Lung microvascular endothelial cell (primary cell): ENCODE measurements around the gene BRINP2. TPM values are rescaled to one million over a fixed set of nuclear protein-coding genes. Genes with fewer than 3 reads are reported as not detected.
A peak's percentile ranks its signal among the peaks of the same experiment; 100 is the strongest.

ENCODE experiments used
- DNase-seq, 2 donors: peaks; one replicate each; pipeline versions ENCODE4 v3.0.0 to v3.0.0-alpha.2; 2010; ENCODE audit warnings: low read depth in 2 of 2
- total RNA-seq: library from RNA; depleted of rRNA; stranded (reverse); fragments of >200 nt; gene quantifications from 2 replicates; pipeline ENCODE4 v1.2.1, GENCODE V29; 2014

The BRINP2 gene
- total RNA-seq, 1 donor from 2014 or later, result not detected

GRCh38 chr1:177165069-177165439, 5.7 kb upstream of the BRINP2 start:
- DNase-seq, result no peak

DNA sequence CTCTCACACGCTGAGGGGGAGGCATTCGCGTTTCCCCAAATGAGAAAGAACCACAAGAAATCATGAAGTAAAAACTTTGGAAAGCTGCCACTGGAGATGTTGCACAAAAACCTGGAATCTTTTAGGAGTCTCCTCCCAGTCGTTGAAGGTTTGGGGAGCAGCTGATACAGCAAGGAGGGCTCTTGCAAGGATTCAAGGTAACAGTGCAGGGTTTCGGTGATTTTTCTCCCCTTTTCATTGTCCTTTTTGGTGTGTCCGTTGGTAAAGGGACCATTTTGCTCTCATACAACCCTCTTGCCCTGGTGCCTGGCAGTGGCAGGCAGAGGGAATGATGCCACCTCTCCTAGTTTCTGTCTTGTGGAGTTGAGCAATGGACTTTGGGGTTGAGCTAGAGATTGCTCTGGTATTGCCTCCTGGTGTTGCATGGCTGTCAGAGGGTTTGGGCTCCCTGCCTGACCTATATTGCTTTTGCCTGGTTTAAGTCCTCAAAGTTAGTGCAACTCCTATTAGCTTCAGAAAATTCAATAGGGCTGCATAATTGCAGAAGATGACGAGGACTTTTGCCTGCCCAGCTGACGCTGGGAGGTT, 872 bp downstream of the BRINP2 start:
- DNase-seq, result no peak

DNA sequence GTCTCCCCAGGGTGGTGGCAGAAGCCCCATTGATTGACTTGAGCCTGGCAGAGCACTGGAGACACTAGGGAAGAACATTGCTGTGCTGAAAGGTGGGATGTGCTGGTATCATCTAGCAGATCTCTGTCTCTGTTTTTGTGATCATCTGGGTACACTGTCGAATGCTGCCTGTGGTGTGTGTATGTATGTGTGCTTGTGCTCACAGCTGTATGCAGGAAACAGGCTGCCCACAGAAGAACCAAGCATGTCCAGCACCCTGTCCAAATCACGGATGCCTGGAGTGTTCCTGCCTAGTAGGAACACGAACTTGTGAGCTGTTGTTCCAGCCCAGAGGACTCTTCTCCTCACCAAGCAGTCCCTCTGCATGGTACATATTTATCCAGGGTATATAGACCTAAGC, 1.5 kb downstream of the BRINP2 start:
- DNase-seq, result no peak

DNA sequence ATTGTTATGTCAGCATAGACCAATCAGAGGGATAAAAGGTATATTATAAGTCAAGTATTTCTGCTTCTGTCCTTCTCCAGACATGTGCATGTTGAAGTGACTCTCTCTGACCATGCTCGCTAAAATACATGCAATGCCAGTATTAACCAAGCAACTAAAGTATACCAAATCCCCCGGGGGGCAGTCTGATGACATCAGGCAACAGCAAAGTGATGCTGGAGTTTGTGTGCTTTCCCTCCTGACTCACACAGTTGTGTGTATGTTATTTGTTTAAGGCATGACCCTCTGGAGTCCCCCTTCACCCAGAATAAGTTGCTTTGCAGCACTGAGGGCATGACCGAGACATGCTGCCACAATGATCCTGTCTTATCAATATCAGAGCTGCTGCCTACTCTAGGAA, 2.1 kb downstream of the BRINP2 start:
- DNase-seq, result no peak

DNA sequence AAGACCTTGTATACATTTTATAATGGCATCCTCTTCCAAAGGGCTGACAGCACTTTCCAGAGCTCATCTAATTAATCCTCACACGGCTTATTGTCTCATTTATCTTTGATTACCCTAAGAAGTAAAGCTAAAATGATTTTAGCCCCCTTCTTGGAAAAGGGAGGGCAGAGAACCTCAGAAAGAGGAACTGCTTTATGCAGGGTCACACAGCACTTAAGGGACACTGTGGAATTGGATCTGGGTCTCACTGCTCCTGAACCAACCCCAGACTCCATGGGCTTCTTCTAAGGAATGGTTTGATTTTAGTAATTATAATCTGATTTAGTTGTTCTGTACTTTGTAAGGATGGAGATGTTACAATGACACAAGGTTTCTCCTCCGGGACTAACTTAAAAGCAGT, 3.2 kb downstream of the BRINP2 start:
- DNase-seq, result no peak

- no peak for DNase-seq
Measured at GRCh38 chr1:177174921-177175634, 4.3 kb downstream of the BRINP2 start.

DNA sequence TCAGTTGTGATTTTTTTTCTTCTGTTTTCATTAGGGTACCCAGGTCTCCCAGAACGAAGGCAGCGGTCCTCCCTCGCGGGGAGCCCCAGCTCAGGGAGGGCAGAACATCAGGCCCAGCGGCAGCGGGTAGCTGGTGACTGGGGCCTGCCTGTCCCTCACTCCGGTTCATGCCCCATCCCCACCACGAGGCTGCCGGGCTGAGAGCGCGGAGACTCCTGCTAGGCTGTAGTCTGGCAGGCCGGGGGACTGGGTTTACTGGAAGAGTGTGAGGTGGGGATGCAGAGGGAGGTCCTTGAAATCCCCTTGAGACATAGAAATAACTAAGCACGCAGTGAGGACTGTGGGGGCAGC, 10.5 kb downstream of the BRINP2 start:
- DNase-seq, result no peak

- peak; percentile 28 to 41 for DNase-seq
Measured at GRCh38 chr1:177181631-177182291, 11.0 kb downstream of the BRINP2 start.

DNA sequence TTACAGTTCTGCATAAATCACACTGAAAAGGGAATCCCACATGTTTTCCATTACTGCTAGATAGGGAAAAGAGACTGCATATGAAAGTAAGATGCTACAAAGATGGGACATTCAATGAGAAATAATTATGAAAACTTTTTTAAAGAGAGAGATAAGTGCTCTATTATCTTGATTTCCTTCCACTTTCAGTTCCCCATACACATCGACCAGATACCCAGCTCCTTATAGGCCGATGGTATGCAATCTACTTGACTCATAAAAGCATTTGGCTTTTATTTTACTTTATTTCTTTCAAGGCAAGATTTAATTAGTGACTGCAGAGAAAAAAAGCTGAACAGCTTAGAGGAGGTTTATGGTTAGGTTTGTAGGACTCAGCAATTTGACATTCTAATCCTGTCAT, 13.1 kb downstream of the BRINP2 start:
- DNase-seq, result no peak

DNA sequence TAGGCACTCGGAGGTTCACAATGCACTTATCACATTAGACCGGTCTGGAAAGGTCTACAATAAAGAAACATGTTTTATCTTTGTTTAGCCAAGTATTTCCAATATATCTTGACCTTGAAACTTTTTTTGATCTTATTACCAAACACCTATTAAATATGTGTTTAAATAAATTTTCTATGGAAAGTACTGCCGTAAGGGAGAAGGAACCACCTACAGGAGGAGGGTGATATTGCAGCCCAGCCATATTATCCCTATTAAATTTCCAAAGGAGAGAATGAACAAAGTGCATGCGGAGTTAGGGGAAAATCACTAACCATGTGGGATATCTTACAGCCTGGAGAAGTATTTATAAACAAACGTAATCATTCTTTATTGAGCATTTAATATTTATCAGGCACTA, 14.5 kb downstream of the BRINP2 start:
- DNase-seq, result peak; percentile 32 to 33

GRCh38 chr1:177186639-177187038, 15.9 kb downstream of the BRINP2 start:
- no peak for DNase-seq

GRCh38 chr1:177190308-177190970, 19.7 kb downstream of the BRINP2 start:
- DNase-seq, result no peak

- no peak for DNase-seq
Measured at GRCh38 chr1:177198243-177198642, 27.5 kb downstream of the BRINP2 start.

GRCh38 chr1:177200290-177200689, 29.5 kb downstream of the BRINP2 start:
- DNase-seq, result no peak

DNA sequence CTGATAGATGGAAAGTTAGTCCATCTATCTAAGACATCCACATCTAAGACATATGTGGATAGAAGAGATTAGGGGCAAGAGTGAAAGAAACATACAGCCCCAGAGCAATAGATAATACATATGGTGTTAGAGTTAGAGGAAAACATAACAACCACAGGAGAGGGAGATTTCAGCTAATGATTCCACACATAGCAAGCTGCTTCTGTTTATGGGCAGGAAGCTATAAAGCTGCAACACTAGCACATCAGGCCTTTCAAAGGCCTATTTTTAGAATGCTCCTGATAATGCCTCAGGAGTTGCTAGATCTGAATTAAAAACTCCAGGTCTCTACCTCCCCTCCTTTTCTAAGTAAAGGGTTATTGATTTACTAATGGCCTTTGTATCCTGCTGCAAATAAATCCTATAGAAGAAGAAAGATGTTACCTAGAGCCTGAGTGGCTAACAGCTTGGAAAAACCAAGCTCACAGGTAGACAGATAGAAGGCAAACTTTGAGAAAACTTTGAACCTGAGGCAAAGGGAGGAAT, 36.1 kb downstream of the BRINP2 start:
- DNase-seq, result no peak

GRCh38 chr1:177208920-177209319, 38.2 kb downstream of the BRINP2 start:
- no peak for DNase-seq

DNA sequence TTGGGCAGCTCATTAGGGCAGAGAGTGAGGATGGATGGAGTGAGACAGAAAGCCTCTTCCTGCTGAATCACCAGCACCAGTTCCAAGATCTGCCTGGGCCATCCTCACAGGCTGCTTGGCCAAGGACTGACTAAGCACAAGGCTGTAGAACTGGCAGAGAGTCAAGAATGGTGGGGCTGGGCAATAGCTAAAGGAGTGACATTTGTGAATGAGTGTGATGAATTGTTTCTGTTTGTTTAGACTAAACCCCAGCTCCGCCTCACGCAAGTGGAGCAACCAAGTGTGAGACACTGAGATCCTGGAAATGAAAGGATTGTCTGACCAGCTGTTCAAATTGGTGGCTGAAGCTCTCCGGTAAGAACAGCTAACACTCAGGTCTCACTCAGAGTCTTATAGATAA, 38.6 kb downstream of the BRINP2 start:
- peak in 1 of 2 donors; percentile 99 for DNase-seq

DNA sequence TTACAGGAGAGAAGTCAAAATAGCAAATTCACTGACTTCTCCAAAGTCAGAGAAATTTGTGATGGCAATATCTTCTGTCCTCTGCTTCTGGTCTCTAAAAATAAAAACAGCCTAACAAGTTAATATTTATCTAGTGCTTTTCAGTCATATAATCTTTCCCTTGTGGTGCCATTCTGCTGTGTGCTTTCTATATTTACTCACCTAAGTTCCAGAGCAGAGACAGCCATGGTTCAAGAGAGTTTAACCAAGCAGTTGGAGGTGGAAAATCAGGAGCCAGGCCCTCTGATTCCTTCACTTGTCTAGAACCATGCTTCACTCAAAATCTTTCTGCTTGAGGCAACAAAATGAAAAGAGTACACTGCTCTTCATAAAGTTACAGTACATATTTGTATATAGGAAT, 39.3 kb downstream of the BRINP2 start:
- DNase-seq, result no peak

DNA sequence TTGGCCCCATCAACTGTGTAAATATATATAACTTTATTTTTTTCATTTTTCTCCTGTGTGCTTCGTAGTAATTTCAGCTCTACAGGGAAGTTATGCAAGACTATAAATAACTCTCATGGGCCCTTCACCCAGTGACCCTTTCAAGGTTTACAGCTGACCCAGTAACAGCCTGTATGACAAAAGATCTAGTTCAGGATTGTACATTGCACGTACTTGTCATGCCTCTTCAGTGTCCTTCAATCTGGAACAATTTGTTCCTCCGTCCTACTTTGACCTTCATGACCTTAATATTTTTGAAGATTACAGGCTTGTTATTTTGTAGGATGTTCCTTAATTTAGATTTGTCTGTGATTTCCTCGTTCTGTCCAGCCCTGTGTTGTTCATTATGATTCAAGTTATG, 40.5 kb downstream of the BRINP2 start:
- peak in 1 of 2 donors; percentile 9 for DNase-seq

DNA sequence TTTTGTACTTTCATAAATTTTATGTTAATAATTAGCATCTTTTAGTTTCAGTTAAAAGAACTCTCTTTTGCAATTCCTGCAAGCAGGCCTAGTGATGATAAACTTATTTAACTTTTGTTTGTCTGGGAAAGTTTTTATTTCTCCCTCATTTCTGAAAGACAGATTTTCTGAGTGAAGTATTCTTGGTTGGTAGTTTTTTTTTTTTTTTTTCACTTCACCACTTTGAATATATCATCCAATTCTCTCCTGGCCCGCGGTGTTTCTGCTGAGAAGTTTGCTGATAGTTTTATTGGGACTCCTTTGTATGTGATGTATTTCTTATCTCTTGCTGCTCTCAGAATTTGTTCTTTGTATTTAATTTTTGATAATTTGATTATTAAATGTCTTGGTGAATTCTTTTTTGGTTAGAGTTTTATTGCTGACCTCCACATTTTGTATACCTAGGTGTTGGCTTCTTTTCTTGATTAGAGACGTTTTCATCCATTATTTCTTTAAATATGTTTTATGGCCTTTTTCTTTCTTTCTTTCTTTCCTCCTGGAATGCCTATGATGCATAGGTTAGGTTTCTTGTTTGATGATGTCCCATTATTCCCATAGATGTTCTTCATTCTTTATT, 45.9 kb downstream of the BRINP2 start:
- no peak for DNase-seq

- DNase-seq, result no peak
Measured at GRCh38 chr1:177219554-177220458, 49.0 kb downstream of the BRINP2 start.
